Fibroblast of lung (primary cell): ENCODE data around the gene EXTL1. TPM values are rescaled to one million over a fixed set of nuclear protein-coding genes. Genes with fewer than 3 reads are reported as not detected.

ENCODE experiments used
- DNase-seq, 2 donors: peaks; one replicate each; pipeline versions ENCODE4 v3.0.0 to v3.0.0-alpha.2; 2010; ENCODE audit warnings: low read depth in 2 of 2
- H2AFZ ChIP-seq: 2 replicates; pipeline ENCODE4 v1.5.1; 2012; ENCODE audit warnings: low read length, control low read depth, inconsistent platforms
- H3K27ac ChIP-seq: 2 replicates; pipeline ENCODE4 v1.5.1; 2011; ENCODE audit warnings: low read length, control low read depth; ENCODE audit not compliant: insufficient read depth
- H3K27me3 ChIP-seq: 2 replicates; pipeline ENCODE4 v1.5.1; 2011; ENCODE audit warnings: mild to moderate bottlenecking, low read length; ENCODE audit not compliant: control insufficient read depth, insufficient read depth
- H3K36me3 ChIP-seq: 2 replicates; pipeline ENCODE4 v1.5.1; 2011; ENCODE audit warnings: low read length; ENCODE audit not compliant: control insufficient read depth, insufficient read depth
- H3K4me1 ChIP-seq: 2 replicates; pipeline ENCODE4 v1.5.1; 2011; ENCODE audit warnings: low read length; ENCODE audit not compliant: control insufficient read depth, insufficient read depth; ENCODE audit errors: extremely low read depth
- H3K4me2 ChIP-seq: 2 replicates; pipeline ENCODE4 v1.5.1; 2011; ENCODE audit warnings: low read length, control low read depth; ENCODE audit not compliant: insufficient read depth; ENCODE audit errors: extremely low read depth
- H3K4me3 ChIP-seq, 4 experiments: fragments of 200-600 bp in 1 of 4; sonication (generic) in 1 of 4; replicated peaks in 1 of 4; 2 replicates each; pipeline ENCODE4 v1.5.1; 2011 to 2016; ENCODE audit warnings: low read length in 4 of 4, low read depth in 3 of 4, mild to moderate bottlenecking in 3 of 4, control low read depth in 2 of 4, inconsistent platforms in 1 of 4, mixed read lengths in 1 of 4; ENCODE audit not compliant: insufficient read depth in 1 of 4; ENCODE audit errors: control extremely low read depth in 1 of 4
- H3K79me2 ChIP-seq: 2 replicates; pipeline ENCODE4 v1.5.1; 2012; ENCODE audit warnings: mild to moderate bottlenecking, low read length, inconsistent platforms; ENCODE audit not compliant: control insufficient read depth, insufficient read depth
- H3K9ac ChIP-seq: 2 replicates; pipeline ENCODE4 v1.5.1; 2011; ENCODE audit warnings: mild to moderate bottlenecking, low read length, control low read depth; ENCODE audit not compliant: insufficient read depth
- H3K9me3 ChIP-seq: 2 replicates; pipeline ENCODE4 v1.5.1; 2012; ENCODE audit warnings: low read depth, low read length; ENCODE audit not compliant: control insufficient read depth, insufficient read depth
- H4K20me1 ChIP-seq: 2 replicates; pipeline ENCODE4 v1.5.1; 2011; ENCODE audit warnings: low read length; ENCODE audit not compliant: control insufficient read depth, insufficient read depth; ENCODE audit errors: extremely low read depth
- EZH2 ChIP-seq: IDR thresholded peaks from 2 replicates; pipeline ENCODE4 v1.5.1; 2012; ENCODE audit warnings: low read length, control low read depth, mild to moderate bottlenecking; ENCODE audit errors: missing control alignments
- polyA plus RNA-seq, 2 donors: library from polyadenylated mRNA; depleted of rRNA in 1 of 2; stranded (reverse) in 1 of 2; unstranded in 1 of 2; fragments of >200 nt; gene quantifications; 2 replicates each; pipeline ENCODE4 v1.2.1, GENCODE V29; 2011 to 2012; ENCODE audit warnings: missing spikeins in 1 of 2
- total RNA-seq: library from RNA; depleted of rRNA; stranded (reverse); fragments of >200 nt; gene quantifications from 2 replicates; pipeline ENCODE4 v1.2.1, GENCODE V29; 2014
- TF ChIP-seq, protein P1 (sequence below), 2 donors: IDR thresholded peaks in 1 of 2; conservative IDR thresholded peaks in 1 of 2; 1 replicate in 1 of 2; 2 replicates in 1 of 2; pipeline ENCODE4 v1.5.1; 2011 to 2012; ENCODE audit warnings: low read length in 2 of 2, control low read depth in 1 of 2, inconsistent platforms in 1 of 2, low read depth in 1 of 2, mild to moderate bottlenecking in 1 of 2

Gene EXTL1
- total and polyA plus RNA-seq, 2 donors (not counting 1 experiment from before 2014, with no cell fraction given) = 0.33 to 0.39 TPM

GRCh38 chr1:26072305-26072704 lies 50.7 kb downstream of the EXTL1 start:
- Histone ChIP-seq H3K9ac (no peak overlapping the region), H3K4me2 (no peak overlapping the region), H3K27me3 (peaks cover 25% of the 10 kb centered on the region), H3K79me2 (no peaks in the 10 kb centered on the region), H3K4me1 (no peaks in the 10 kb centered on the region), H3K9me3 (no peaks in the 10 kb centered on the region), H3K36me3 (no peaks in the 10 kb centered on the region), H4K20me1 (no peaks in the 10 kb centered on the region), H2AFZ (no peak overlapping the region), H3K27ac (no peak overlapping the region), H3K4me3 (no peak overlapping the region)
- DNase-seq = no peak
- no peak for TF ChIP-seq EZH2
- TF ChIP-seq, protein P1, sequence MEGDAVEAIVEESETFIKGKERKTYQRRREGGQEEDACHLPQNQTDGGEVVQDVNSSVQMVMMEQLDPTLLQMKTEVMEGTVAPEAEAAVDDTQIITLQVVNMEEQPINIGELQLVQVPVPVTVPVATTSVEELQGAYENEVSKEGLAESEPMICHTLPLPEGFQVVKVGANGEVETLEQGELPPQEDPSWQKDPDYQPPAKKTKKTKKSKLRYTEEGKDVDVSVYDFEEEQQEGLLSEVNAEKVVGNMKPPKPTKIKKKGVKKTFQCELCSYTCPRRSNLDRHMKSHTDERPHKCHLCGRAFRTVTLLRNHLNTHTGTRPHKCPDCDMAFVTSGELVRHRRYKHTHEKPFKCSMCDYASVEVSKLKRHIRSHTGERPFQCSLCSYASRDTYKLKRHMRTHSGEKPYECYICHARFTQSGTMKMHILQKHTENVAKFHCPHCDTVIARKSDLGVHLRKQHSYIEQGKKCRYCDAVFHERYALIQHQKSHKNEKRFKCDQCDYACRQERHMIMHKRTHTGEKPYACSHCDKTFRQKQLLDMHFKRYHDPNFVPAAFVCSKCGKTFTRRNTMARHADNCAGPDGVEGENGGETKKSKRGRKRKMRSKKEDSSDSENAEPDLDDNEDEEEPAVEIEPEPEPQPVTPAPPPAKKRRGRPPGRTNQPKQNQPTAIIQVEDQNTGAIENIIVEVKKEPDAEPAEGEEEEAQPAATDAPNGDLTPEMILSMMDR (conservative IDR thresholded peaks at IDR 0.05 in 1 of 2, IDR thresholded peaks at IDR 0.05 in 1 of 2; ENCODE audit: low read depth in 1 of 2, low read length in 2 of 2) = no peak

GRCh38 chr1:26075421-26076144 lies 54.0 kb downstream of the EXTL1 start:
- no peaks in the 10 kb centered on the region for H3K79me2 ChIP-seq
- H3K9me3 ChIP-seq = no peaks in the 10 kb centered on the region
- H3K27me3 ChIP-seq = peaks cover 21% of the 10 kb centered on the region
- no peak overlapping the region for H2AFZ ChIP-seq
- no peak overlapping the region for H3K4me3 ChIP-seq
- no peak overlapping the region for H3K27ac ChIP-seq
- no peaks in the 10 kb centered on the region for H3K36me3 ChIP-seq
- H4K20me1 ChIP-seq = no peaks in the 10 kb centered on the region
- no peak overlapping the region for H3K9ac ChIP-seq
- H3K4me2 ChIP-seq = no peak overlapping the region
- no peak for TF ChIP-seq EZH2
- TF ChIP-seq, protein P1 (conservative IDR thresholded peaks at IDR 0.05 in 1 of 2, IDR thresholded peaks at IDR 0.05 in 1 of 2; ENCODE audit: low read depth in 1 of 2, low read length in 2 of 2) = no peak
- DNase-seq = no peak
- no peaks in the 10 kb centered on the region for H3K4me1 ChIP-seq

DNA sequence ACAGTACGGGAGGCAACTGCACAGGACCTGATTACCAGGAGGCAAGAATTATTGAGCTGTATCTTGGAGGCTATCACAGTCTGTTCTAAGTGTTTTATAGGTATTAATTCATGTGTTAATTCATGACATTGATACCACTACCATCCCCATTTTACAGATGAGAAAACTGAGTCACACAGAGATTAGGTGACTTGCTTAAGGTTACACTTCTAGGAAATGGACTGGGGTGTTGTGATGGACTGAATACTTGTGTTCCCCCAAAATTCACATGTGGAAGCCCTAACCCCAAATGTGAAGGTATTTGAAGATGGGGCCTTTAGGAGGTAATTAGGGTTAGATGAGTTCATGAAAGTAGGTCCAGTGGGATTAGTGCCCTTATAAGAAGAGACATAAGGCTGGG lies 55.9 kb downstream of the EXTL1 start:
- Histone ChIP-seq H3K4me1 (no peaks in the 10 kb centered on the region), H3K27ac (no peak overlapping the region), H3K9me3 (no peaks in the 10 kb centered on the region), H4K20me1 (no peaks in the 10 kb centered on the region), H2AFZ (no peak overlapping the region), H3K4me3 (no peak overlapping the region), H3K27me3 (peaks cover 12% of the 10 kb centered on the region), H3K36me3 (no peaks in the 10 kb centered on the region), H3K79me2 (no peaks in the 10 kb centered on the region), H3K4me2 (no peak overlapping the region), H3K9ac (no peak overlapping the region)
- no peak for DNase-seq
- no peak for TF ChIP-seq EZH2
- TF ChIP-seq, protein P1 (conservative IDR thresholded peaks at IDR 0.05 in 1 of 2, IDR thresholded peaks at IDR 0.05 in 1 of 2; ENCODE audit: low read depth in 1 of 2, low read length in 2 of 2) = no peak
